AG09309 (cell line): ENCODE measurements around the gene PLOD2.

Experiments
- DNase-seq: peaks from one replicate; pipeline ENCODE4 v3.0.0-alpha.2; 2010; ENCODE audit warnings: low read depth
- H3K4me3 ChIP-seq: 2 replicates; pipeline ENCODE4 v1.5.1; 2011; ENCODE audit warnings: mild to moderate bottlenecking, low read depth, low read length, moderate library complexity; ENCODE audit not compliant: control insufficient read depth
- CTCF ChIP-seq: IDR thresholded peaks from 2 replicates; pipeline ENCODE4 v1.5.1; 2011; ENCODE audit warnings: mild to moderate bottlenecking, low read depth, low read length, inconsistent platforms; ENCODE audit not compliant: insufficient read depth, control insufficient read depth; ENCODE audit errors: missing control alignments

Gene PLOD2

GRCh38 chr3:146181216-146181615, 20.2 kb upstream of the PLOD2 start:
- no peak overlapping the region for H3K4me3 ChIP-seq
- no peak for DNase-seq
- no peak for TF ChIP-seq CTCF

- no peak for DNase-seq
- H3K4me3 ChIP-seq, result no peak overlapping the region
- no peak for TF ChIP-seq CTCF
These were observed 19.4 kb upstream of the PLOD2 start for GRCh38 chr3:146180376-146180775.

GRCh38 chr3:146178006-146178689, 17.2 kb upstream of the PLOD2 start:
- H3K4me3 ChIP-seq, result no peak overlapping the region
- no peak for TF ChIP-seq CTCF

GRCh38 chr3:146177519-146177918, 16.5 kb upstream of the PLOD2 start:
- TF ChIP-seq CTCF, result no peak
- no peak for DNase-seq
- no peak overlapping the region for H3K4me3 ChIP-seq

More at GRCh38 chr3:146178006-146178689, 17.2 kb upstream of the PLOD2 start:
- no peak for DNase-seq

GRCh38 chr3:146177072-146177471, 16.1 kb upstream of the PLOD2 start:
- TF ChIP-seq CTCF, result no peak

GRCh38 chr3:146172586-146172985, 11.6 kb upstream of the PLOD2 start:
- H3K4me3 ChIP-seq, result no peak overlapping the region
- no peak for TF ChIP-seq CTCF
- DNase-seq, result no peak

More at GRCh38 chr3:146177072-146177471, 16.1 kb upstream of the PLOD2 start:
- DNase-seq, result no peak
- H3K4me3 ChIP-seq, result no peak overlapping the region
